HG03432 (cell line): Measurements from ENCODE around the gene APIP.

Experiments
- ATAC-seq: cut with Tn5 transposase; IDR thresholded peaks from one replicate; pipeline ENCODE4 v1.9.1; 2021; ENCODE audit warnings: mild to moderate bottlenecking, moderate library complexity; ENCODE audit not compliant: unreplicated experiment

Gene APIP

GRCh38 chr11:34916015-34916842, at the start of gene APIP, which contains the start of gene PDHX:
Gene APIP, minus strand, starts transcription at chr11:34916379. Its CDS starts 95 bp downstream, at chr11:34916284.
Gene PDHX, plus strand, starts transcription at chr11:34916618. Its CDS starts 38 bp downstream, at chr11:34916656.
- peak; percentile 93 for ATAC-seq

GRCh38 chr11:34964610-34965331, 48.6 kb upstream of the APIP start:
- ATAC-seq = no peak

- no peak for ATAC-seq
These were observed 47.2 kb upstream of the APIP start for GRCh38 chr11:34963351-34963750.

GRCh38 chr11:34962034-34962433, 45.9 kb upstream of the APIP start:
- ATAC-seq = no peak

GRCh38 chr11:34960277-34960676, 44.1 kb upstream of the APIP start:
- ATAC-seq = no peak

- ATAC-seq = no peak
These were observed 43.6 kb upstream of the APIP start for GRCh38 chr11:34959770-34960169.

GRCh38 chr11:34957606-34958005, 41.4 kb upstream of the APIP start:
- ATAC-seq = no peak

- no peak for ATAC-seq
These were observed 41.0 kb upstream of the APIP start for GRCh38 chr11:34957206-34957605.

- no peak for ATAC-seq
These were observed 37.8 kb upstream of the APIP start for GRCh38 chr11:34953955-34954354.

- no peak for ATAC-seq
These were observed 32.5 kb upstream of the APIP start for GRCh38 chr11:34948696-34949095.

GRCh38 chr11:34944692-34945091, 28.5 kb upstream of the APIP start:
- ATAC-seq = no peak

GRCh38 chr11:34941688-34942087, 25.5 kb upstream of the APIP start:
- ATAC-seq = no peak

- no peak for ATAC-seq
These were observed 24.0 kb upstream of the APIP start for GRCh38 chr11:34940026-34940677.

GRCh38 chr11:34938611-34939010, 22.4 kb upstream of the APIP start:
- no peak for ATAC-seq

- no peak for ATAC-seq
These were observed 20.9 kb upstream of the APIP start for GRCh38 chr11:34936945-34937629.

- no peak for ATAC-seq
These were observed 13.9 kb upstream of the APIP start for GRCh38 chr11:34929794-34930763.

GRCh38 chr11:34928960-34929680, 12.9 kb upstream of the APIP start:
- no peak for ATAC-seq

GRCh38 chr11:34928268-34928959, 12.2 kb upstream of the APIP start:
- ATAC-seq = no peak

GRCh38 chr11:34926831-34927132, 10.6 kb upstream of the APIP start:
- no peak for ATAC-seq
